ENCODE data around the gene SH2D7. TPM values are rescaled to one million over a fixed set of nuclear protein-coding genes. Genes with fewer than 3 reads are reported as not detected.

Gene SH2D7
- total and polyA plus RNA-seq, 2 donors (not counting 3 experiments of a cell fraction or from before 2014, with no cell fraction given): not detected

GRCh38 chr15:78140292-78140691 is 47.9 kb downstream of the SH2D7 start:
- no peak for DNase-seq (ENCODE audit: low read depth, low spot score)
- no peak overlapping the region for H2AFZ ChIP-seq (ENCODE audit: low read depth, low read length)
- H3K9ac ChIP-seq (replicated peaks; ENCODE audit: extremely low read depth, insufficient read depth, low read length): no peak overlapping the region
- no peaks in the 10 kb centered on the region for H3K4me1 ChIP-seq (ENCODE audit: control insufficient read depth, extremely low read depth, insufficient read depth, low read length)
- FAIRE-seq: no peak
- no peak overlapping the region for H3K4me3 ChIP-seq (replicated peaks in 1 of 3; ENCODE audit: insufficient read depth in 1 of 3, low read depth in 1 of 3, low read length in 3 of 3)
- CTCF ChIA-PET: interaction anchor here (1.7 to 2.1 kb wide), 2 partner anchors 8 to 55 kb away, joined by 6 to 7 read pairs; partner anchors contain the start of gene IDH3A
- no peaks in the 10 kb centered on the region for H3K36me3 ChIP-seq (ENCODE audit: control insufficient read depth in 2 of 2, extremely low read depth in 1 of 2, insufficient read depth in 2 of 2, low read length in 2 of 2)
- dilution Hi-C loops (cut with MboI; ENCODE audit: extremely low pct_ligation_motif_present, low sequenced_read_pairs) (no loop called here), intact Hi-C loops (cut with micrococcal nuclease) (no loop called here)
- H3K79me2 ChIP-seq (ENCODE audit: control insufficient read depth, insufficient read depth, low read length): no peaks in the 10 kb centered on the region
- TF ChIP-seq EZH2 (IDR thresholded peaks at IDR 0.05; ENCODE audit: borderline replicate concordance, low read depth, low read length, severe bottlenecking): no peak
- TF ChIP-seq JUN (IDR thresholded peaks at IDR 0.05; ENCODE audit: borderline replicate concordance, insufficient read depth, insufficient read length, low read depth): no peak
- no peak for TF ChIP-seq CTCF (IDR thresholded peaks at IDR 0.05; ENCODE audit: extremely low read depth in 1 of 2, insufficient read depth in 1 of 2, low read depth in 1 of 2, low read length in 2 of 2)
- TF ChIP-seq POLR2A (IDR thresholded peaks at IDR 0.05; ENCODE audit: low read depth, low read length): no peak
- TF ChIP-seq MYC (IDR thresholded peaks at IDR 0.05; ENCODE audit: low read depth, low read length): no peak
- no peak for TF ChIP-seq POLR2AphosphoS5 (IDR thresholded peaks at IDR 0.05; ENCODE audit: insufficient read depth, low read depth, low read length)
- TF ChIP-seq FOS (IDR thresholded peaks at IDR 0.05; ENCODE audit: borderline replicate concordance, insufficient read depth, low read length): no peak
- no peak for TF ChIP-seq GATA2 (IDR thresholded peaks at IDR 0.05; ENCODE audit: insufficient read depth, insufficient read length, low read depth, low read length)
- TF ChIP-seq MAX (IDR thresholded peaks at IDR 0.05; ENCODE audit: insufficient read depth, insufficient read length): no peak
- no peaks in the 10 kb centered on the region for H4K20me1 ChIP-seq (replicated peaks; ENCODE audit: control insufficient read depth, extremely low read depth, insufficient read depth, low read length)
- peaks cover 6 to 9% of the 10 kb centered on the region in 2 experiments for H3K27me3 ChIP-seq (ENCODE audit: control insufficient read depth in 2 of 2, insufficient read depth in 2 of 2, low read length in 2 of 2)
- H3K9me3 ChIP-seq (replicated peaks; ENCODE audit: control insufficient read depth, insufficient read depth, low read length): no peaks in the 10 kb centered on the region
- POLR2A ChIA-PET: no interaction called here
- H3K4me2 ChIP-seq (ENCODE audit: insufficient read depth, low read length): no peak overlapping the region
- H3K27ac ChIP-seq (ENCODE audit: insufficient read depth, low read depth, low read length): no peak overlapping the region
- no TSS peak for BruUV-seq (replicated peaks)
- H3K9me1 ChIP-seq (replicated peaks; ENCODE audit: control insufficient read depth, extremely low read depth, insufficient read depth, low read length): no peaks in the 10 kb centered on the region
